Liver (tissue), 9 donors: ENCODE data around the gene ACOT7. TPM values are rescaled to one million over a fixed set of nuclear protein-coding genes. Genes with fewer than 3 reads are reported as not detected.

Experiments used
- DNase-seq: peaks from one replicate; pipeline ENCODE4 v3.0.0-alpha.2; 2017; ENCODE audit warnings: low spot score
- H3K27ac ChIP-seq, 2 donors: one replicate each; pipeline ENCODE4 v1.7.0; 2013; ENCODE audit warnings: inconsistent platforms in 2 of 2, low read length in 2 of 2, control low read depth in 1 of 2, low read depth in 1 of 2, mild to moderate bottlenecking in 1 of 2
- H3K27me3 ChIP-seq, 4 donors: one replicate each; pipeline versions ENCODE4 v1.6.1 to v1.7.0; 2013; ENCODE audit warnings: low read length in 3 of 4, inconsistent platforms in 1 of 4, mild to moderate bottlenecking in 1 of 4, moderate library complexity in 1 of 4; ENCODE audit not compliant: control insufficient read depth in 4 of 4, insufficient read depth in 4 of 4
- H3K36me3 ChIP-seq, 4 donors: one replicate each; pipeline versions ENCODE4 v1.6.1 to v1.7.0; 2013; ENCODE audit warnings: low read length in 3 of 4, mild to moderate bottlenecking in 3 of 4, low read depth in 1 of 4, moderate library complexity in 1 of 4; ENCODE audit not compliant: control insufficient read depth in 4 of 4, insufficient read depth in 3 of 4
- H3K4me1 ChIP-seq, 4 donors: one replicate each; pipeline versions ENCODE4 v1.6.1 to v1.7.0; 2013; ENCODE audit warnings: low read length in 3 of 4, mild to moderate bottlenecking in 3 of 4, moderate library complexity in 1 of 4; ENCODE audit not compliant: control insufficient read depth in 4 of 4, insufficient read depth in 4 of 4
- H3K4me3 ChIP-seq, 3 donors: one replicate each; pipeline versions ENCODE4 v1.6.1 to v1.7.0; 2013; ENCODE audit warnings: low read length in 3 of 3, control low read depth in 1 of 3, low read depth in 1 of 3, mild to moderate bottlenecking in 1 of 3
- H3K9ac ChIP-seq, 2 donors: one replicate each; pipeline ENCODE4 v1.7.0; 2013; ENCODE audit warnings: low read length in 2 of 2, mild to moderate bottlenecking in 2 of 2, moderate library complexity in 2 of 2, control low read depth in 1 of 2, low read depth in 1 of 2
- H3K9me3 ChIP-seq, 4 donors: one replicate each; pipeline versions ENCODE4 v1.6.1 to v1.7.0; 2013; ENCODE audit warnings: low read length in 3 of 4; ENCODE audit not compliant: control insufficient read depth in 4 of 4
- EGR1 ChIP-seq, 2 donors: IDR thresholded peaks; 2 replicates each; pipeline ENCODE4 v1.6.1; 2016 to 2018; ENCODE audit warnings: antibody characterized with exemption in 2 of 2, low read depth in 2 of 2
- FOXA1 ChIP-seq: IDR thresholded peaks from 2 replicates; pipeline ENCODE4 v1.6.1; 2016; ENCODE audit warnings: antibody characterized with exemption
- FOXA2 ChIP-seq: IDR thresholded peaks from 2 replicates; pipeline ENCODE4 v1.6.1; 2016; ENCODE audit warnings: antibody characterized with exemption
- HNF4A ChIP-seq, 2 donors: conservative IDR thresholded peaks; 2 replicates each; pipeline ENCODE4 v1.6.1; 2016; ENCODE audit warnings: antibody characterized with exemption in 2 of 2, mild to moderate bottlenecking in 2 of 2
- HNF4G ChIP-seq: IDR thresholded peaks from 2 replicates; pipeline ENCODE4 v1.6.1; 2016; ENCODE audit warnings: antibody characterized with exemption
- NR2F2 ChIP-seq: IDR thresholded peaks from 2 replicates; pipeline ENCODE4 v1.6.1; 2016; ENCODE audit warnings: antibody characterized with exemption
- RAD21 ChIP-seq, 2 donors: IDR thresholded peaks; 2 replicates each; pipeline ENCODE4 v1.6.1; 2016; ENCODE audit warnings: antibody characterized with exemption in 2 of 2, mild to moderate bottlenecking in 2 of 2
- RXRA ChIP-seq, 2 donors: IDR thresholded peaks; 2 replicates each; pipeline ENCODE4 v1.6.1; 2017 to 2018; ENCODE audit warnings: antibody characterized with exemption in 2 of 2, mild to moderate bottlenecking in 1 of 2
- SP1 ChIP-seq: IDR thresholded peaks from 2 replicates; pipeline ENCODE4 v1.6.1; 2018; ENCODE audit warnings: antibody characterized with exemption, mild to moderate bottlenecking
- YY1 ChIP-seq: IDR thresholded peaks from 2 replicates; pipeline ENCODE4 v1.6.1; 2016; ENCODE audit warnings: antibody characterized with exemption, mild to moderate bottlenecking
- WGBS: extraction: QIAGEN DNeasy Blood & Tissue Kit; methylation state at CpG from one replicate; pipeline ENCODE4 v1.1.7; 2013; 5-methylcytosine and 5-hydroxymethylcytosine counted together
- polyA plus RNA-seq, 2 donors: library from polyadenylated mRNA; stranded (reverse) in 1 of 2; unstranded in 1 of 2; fragments of 200-250 nt in 1 of 2; fragments of >200 nt in 1 of 2; fragmentation: Nextera tagmentation in 1 of 2; extraction: Ambion mirVana in 1 of 2; gene quantifications; one replicate each; pipeline versions ENCODE4 v1.2.1 to v1.2.3, GENCODE V29; 2013 to 2015
- total RNA-seq, 2 donors: library from RNA; depleted of rRNA; stranded (reverse); fragments of >200 nt; gene quantifications; one replicate each; pipeline ENCODE4 v1.2.3, GENCODE V29; 2014
- TF ChIP-seq, protein P1 (sequence below): IDR thresholded peaks from 2 replicates; pipeline ENCODE4 v1.6.1; 2016; ENCODE audit warnings: antibody characterized with exemption
- TF ChIP-seq, protein P2 (sequence below): IDR thresholded peaks from 2 replicates; pipeline ENCODE4 v1.6.1; 2016; ENCODE audit warnings: antibody characterized with exemption
- TF ChIP-seq, protein P3 (sequence below): IDR thresholded peaks from 2 replicates; pipeline ENCODE4 v1.6.1; 2016; ENCODE audit warnings: antibody characterized with exemption
- donor health status: healthy.
- donor health status: healthy.
- donor health status: healthy.
- donor health status: healthy.
- donor health status: healthy.

ACOT7 gene
- total and polyA plus RNA-seq, 4 donors: 8.7 to 14.4 (median 10.4) TPM

DNA sequence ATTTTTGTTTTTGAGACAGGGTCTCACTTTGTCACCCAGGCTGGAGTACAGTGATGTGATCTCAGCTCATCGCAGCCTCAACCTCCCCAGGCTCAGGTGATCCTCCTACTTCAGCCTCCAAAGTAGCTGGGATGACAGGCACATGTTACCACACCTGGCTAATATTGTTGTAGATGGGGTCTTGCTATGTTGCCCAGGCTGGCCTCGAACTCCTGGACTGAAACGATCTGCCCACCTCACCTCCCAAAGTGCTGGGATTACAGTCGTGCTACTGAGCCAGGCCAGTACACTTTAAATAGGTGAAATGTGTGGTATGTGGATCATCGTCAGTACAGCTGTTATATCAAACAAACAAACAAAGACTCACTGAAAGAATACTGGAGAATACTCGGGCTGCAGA, 97.7 kb downstream of the ACOT7 start:
- no peak for TF ChIP-seq EGR1 (IDR thresholded peaks at IDR 0.05; ENCODE audit: low read depth in 2 of 2)
- no peak for TF ChIP-seq NR2F2
- TF ChIP-seq HNF4A (conservative IDR thresholded peaks at IDR 0.05): no peak
- TF ChIP-seq FOXA1: no peak

DNA sequence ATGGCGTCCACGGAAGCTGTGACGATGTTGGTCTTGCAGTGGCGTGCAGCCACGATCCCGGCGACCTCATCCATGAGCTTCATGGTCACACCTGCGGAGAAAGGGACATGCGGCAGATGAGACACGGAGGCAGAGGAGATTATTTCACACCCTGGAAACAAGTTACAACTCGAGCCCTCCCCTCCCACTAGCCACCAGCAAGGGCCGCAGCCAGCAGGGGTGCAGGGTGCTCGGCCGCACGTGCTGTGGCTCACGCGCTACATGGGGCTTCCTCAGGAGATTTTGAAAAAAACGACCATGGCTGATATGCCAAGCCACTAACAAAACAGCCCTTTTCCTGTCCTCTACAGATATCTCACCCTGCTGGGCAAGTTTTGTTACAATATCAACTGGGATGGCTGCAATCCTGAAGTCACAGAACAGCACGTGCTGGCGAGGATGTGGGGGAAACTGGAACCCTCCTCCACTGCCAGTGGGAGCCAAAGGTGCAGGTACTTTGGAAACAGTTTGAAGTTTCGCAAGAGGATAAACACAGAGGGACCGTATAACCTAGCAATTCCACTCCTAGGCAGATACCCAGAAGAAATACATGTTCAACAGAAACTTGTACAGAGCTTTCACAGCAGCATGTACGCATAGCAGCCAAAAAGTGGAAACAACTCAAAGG, 98.5 kb downstream of the ACOT7 start:
- H3K9me3 ChIP-seq: peaks cover 0 to 4% (median 0%) of the 10 kb centered on the region in 4 donors
- H3K4me1 ChIP-seq: no peaks in the 10 kb centered on the region
- WGBS: 87% methylated on average over 23 of the region's 23 CpGs
- H3K4me3 ChIP-seq: no peak overlapping the region
- H3K9ac ChIP-seq: no peak overlapping the region
- TF ChIP-seq FOXA1 (no peak), FOXA2 (no peak), RXRA (IDR thresholded peaks at IDR 0.05) (no peak), HNF4G (no peak)
- TF ChIP-seq, protein P1, sequence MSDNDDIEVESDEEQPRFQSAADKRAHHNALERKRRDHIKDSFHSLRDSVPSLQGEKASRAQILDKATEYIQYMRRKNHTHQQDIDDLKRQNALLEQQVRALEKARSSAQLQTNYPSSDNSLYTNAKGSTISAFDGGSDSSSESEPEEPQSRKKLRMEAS: no peak
- TF ChIP-seq, protein P2, sequence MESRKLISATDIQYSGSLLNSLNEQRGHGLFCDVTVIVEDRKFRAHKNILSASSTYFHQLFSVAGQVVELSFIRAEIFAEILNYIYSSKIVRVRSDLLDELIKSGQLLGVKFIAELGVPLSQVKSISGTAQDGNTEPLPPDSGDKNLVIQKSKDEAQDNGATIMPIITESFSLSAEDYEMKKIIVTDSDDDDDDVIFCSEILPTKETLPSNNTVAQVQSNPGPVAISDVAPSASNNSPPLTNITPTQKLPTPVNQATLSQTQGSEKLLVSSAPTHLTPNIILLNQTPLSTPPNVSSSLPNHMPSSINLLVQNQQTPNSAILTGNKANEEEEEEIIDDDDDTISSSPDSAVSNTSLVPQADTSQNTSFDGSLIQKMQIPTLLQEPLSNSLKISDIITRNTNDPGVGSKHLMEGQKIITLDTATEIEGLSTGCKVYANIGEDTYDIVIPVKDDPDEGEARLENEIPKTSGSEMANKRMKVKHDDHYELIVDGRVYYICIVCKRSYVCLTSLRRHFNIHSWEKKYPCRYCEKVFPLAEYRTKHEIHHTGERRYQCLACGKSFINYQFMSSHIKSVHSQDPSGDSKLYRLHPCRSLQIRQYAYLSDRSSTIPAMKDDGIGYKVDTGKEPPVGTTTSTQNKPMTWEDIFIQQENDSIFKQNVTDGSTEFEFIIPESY: no peak
- no peaks in the 10 kb centered on the region for H3K27me3 ChIP-seq
- H3K36me3 ChIP-seq: peaks cover 0 to 6% (median 5%) of the 10 kb centered on the region in 4 donors
- no peak overlapping the region for H3K27ac ChIP-seq
- DNase-seq: no peak

More for the DNA sequence above, 97.7 kb downstream of the ACOT7 start:
- 97% methylated on average over 6 of the region's 6 CpGs for WGBS
- H3K4me1 ChIP-seq: no peaks in the 10 kb centered on the region
- no peak overlapping the region for H3K27ac ChIP-seq
- H3K9me3 ChIP-seq: peaks cover 0 to 4% (median 0%) of the 10 kb centered on the region in 4 donors
- no peaks in the 10 kb centered on the region for H3K27me3 ChIP-seq
- no peak overlapping the region for H3K9ac ChIP-seq
- no peak for DNase-seq
- H3K4me3 ChIP-seq: no peak overlapping the region
- H3K36me3 ChIP-seq: peaks cover 0 to 6% (median 5%) of the 10 kb centered on the region in 4 donors

DNA sequence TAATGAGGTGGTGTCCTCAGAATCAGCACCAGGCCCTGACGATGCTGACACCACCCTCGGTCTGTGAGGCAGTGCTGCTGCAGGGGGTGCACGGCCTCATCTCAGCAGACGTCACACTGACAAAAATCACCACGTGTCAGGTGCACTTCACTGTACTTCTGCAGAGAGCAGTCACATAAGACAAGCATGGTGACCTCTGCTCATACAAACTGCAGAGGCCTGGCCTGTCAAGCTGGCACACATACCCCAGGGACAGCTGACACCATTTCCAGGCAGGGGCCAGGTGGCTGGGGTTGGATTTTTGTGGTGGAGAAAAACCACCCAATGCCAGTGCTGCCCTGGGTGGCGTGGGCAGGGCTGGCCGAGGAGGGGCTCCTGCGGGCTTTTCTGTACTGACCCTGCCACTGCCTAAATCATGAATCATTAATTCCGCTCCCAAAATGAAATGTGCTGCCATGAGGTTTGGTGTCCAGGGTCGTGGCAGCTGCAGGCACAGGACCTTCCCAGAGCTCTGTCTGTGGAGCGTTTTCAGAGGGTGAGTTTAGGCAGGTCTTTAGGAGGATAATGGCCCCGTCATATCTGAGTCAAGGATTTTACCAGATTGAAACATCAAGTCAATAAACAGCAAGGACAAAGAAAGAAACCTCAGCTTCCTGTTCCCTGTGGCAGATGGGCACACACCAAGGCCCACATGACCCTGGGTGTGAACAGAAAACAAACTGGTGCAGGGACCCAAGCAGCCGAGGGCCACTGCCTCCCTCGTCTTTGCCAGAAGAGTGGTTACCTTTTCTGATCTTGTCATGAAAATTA, 99.3 kb downstream of the ACOT7 start:
- Histone ChIP-seq H3K4me1 (no peaks in the 10 kb centered on the region), H3K27ac (no peak overlapping the region), H3K9me3 (peaks cover 0 to 4% (median 0%) of the 10 kb centered on the region in 4 donors), H3K36me3 (peaks cover 0 to 6% (median 5%) of the 10 kb centered on the region in 4 donors), H3K9ac (no peak overlapping the region), H3K27me3 (no peaks in the 10 kb centered on the region), H3K4me3 (no peak overlapping the region)
- TF ChIP-seq RAD21 (IDR thresholded peaks at IDR 0.05) (no peak), NR2F2 (no peak), EGR1 (IDR thresholded peaks at IDR 0.05; ENCODE audit: low read depth in 2 of 2) (no peak), YY1 (no peak), FOXA2 (no peak), RXRA (IDR thresholded peaks at IDR 0.05) (no peak), SP1 (no peak)
- TF ChIP-seq, protein P3, sequence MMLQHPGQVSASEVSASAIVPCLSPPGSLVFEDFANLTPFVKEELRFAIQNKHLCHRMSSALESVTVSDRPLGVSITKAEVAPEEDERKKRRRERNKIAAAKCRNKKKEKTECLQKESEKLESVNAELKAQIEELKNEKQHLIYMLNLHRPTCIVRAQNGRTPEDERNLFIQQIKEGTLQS: no peak
- TF ChIP-seq, protein P2: no peak
- TF ChIP-seq, protein P1: no peak
- WGBS: 92% methylated on average over 14 of the region's 14 CpGs
- DNase-seq: no peak
